Kidney tubule cell (primary cell): ENCODE results near the gene PSMB5.

ENCODE experiments used
- DNase-seq: peaks from one replicate; pipeline ENCODE4 v3.0.0-alpha.2; 2018; ENCODE audit warnings: low spot score

Gene PSMB5

GRCh38 chr14:23043754-23044153 lies 9.1 kb upstream of the PSMB5 start:
- DNase-seq = no peak

- no peak for DNase-seq
These were observed 8.4 kb upstream of the PSMB5 start for GRCh38 chr14:23043145-23043544.

GRCh38 chr14:23042162-23042965 lies 7.7 kb upstream of the PSMB5 start, which contains the start of gene PSMB11:
TSS of gene PSMB11 (plus strand) at chr14:23042212. CDS start at chr14:23042226, 14 bp downstream.
- no peak for DNase-seq

- no peak for DNase-seq
These were observed 7.0 kb upstream of the PSMB5 start for GRCh38 chr14:23041729-23042128.

GRCh38 chr14:23040100-23040499 lies 5.4 kb upstream of the PSMB5 start:
- no peak for DNase-seq

GRCh38 chr14:23035303-23036144 lies 824 bp upstream of the PSMB5 start:
- DNase-seq = no peak

- no peak for DNase-seq
These were observed 751 bp downstream of the PSMB5 start for GRCh38 chr14:23033801-23034497.

- no peak for DNase-seq
These were observed 1.4 kb downstream of the PSMB5 start for GRCh38 chr14:23033251-23033727.

- DNase-seq = no peak
These were observed 3.8 kb downstream of the PSMB5 start for GRCh38 chr14:23030936-23031335.

- DNase-seq = no peak
These were observed 5.9 kb downstream of the PSMB5 start for GRCh38 chr14:23028799-23029198.

GRCh38 chr14:23025151-23025814 lies 9.4 kb downstream of the PSMB5 start:
- no peak for DNase-seq

- DNase-seq = no peak
These were observed 10.1 kb downstream of the PSMB5 start for GRCh38 chr14:23024612-23025075.

GRCh38 chr14:23023795-23024152 lies 10.9 kb downstream of the PSMB5 start:
- no peak for DNase-seq

GRCh38 chr14:23023022-23023794 lies 11.5 kb downstream of the PSMB5 start:
- no peak for DNase-seq

- no peak for DNase-seq
These were observed 12.7 kb downstream of the PSMB5 start for GRCh38 chr14:23021889-23022442.

GRCh38 chr14:23021434-23021833 lies 13.3 kb downstream of the PSMB5 start:
- no peak for DNase-seq

- no peak for DNase-seq
These were observed 14.3 kb downstream of the PSMB5 start for GRCh38 chr14:23020143-23021128.

- no peak for DNase-seq
These were observed 16.6 kb downstream of the PSMB5 start for GRCh38 chr14:23018107-23018506.

GRCh38 chr14:23017091-23017490 lies 17.6 kb downstream of the PSMB5 start:
- DNase-seq = no peak
